Hematopoietic multipotent progenitor cell treated with erythropoietin and hydrocortisone succinate and interleukin-3 and kit ligand, for 4 days (in vitro differentiated cells): Measurements from ENCODE around the gene NCDN.
A peak's percentile ranks its signal among the peaks of the same experiment; 100 is the strongest.

Experiments
- DNase-seq: peaks from one replicate; pipeline ENCODE4 v3.0.0-alpha.2; 2015

NCDN gene

GRCh38 chr1:35557611-35558373 lies at the start of gene NCDN:
Gene NCDN (plus strand): TSS chr1:35557799. CDS start chr1:35558191, 392 bp downstream.
- peak; percentile 99 for DNase-seq

- DNase-seq: no peak
These were observed 49.7 kb upstream of the NCDN start for GRCh38 chr1:35507947-35508346.

- no peak for DNase-seq
These were observed 48.0 kb upstream of the NCDN start for GRCh38 chr1:35509558-35509957.

DNA sequence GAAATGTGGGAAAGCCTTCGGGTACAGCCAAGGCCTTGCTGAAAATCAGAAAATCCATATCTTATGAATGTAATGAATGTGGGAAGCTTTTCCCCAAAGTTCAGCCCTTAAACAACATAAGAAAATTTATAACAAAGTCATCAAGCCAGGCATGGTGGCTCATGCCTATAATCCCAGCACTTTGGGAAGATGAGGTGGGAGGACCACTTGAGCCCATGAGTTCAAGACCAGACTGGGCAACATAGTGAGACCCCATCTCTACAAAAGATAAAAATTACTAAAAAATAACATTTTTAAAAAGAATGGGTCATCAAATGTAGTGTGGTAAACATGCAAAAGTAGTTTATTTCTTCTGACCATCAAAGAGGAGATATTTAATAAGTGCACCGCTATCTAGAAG lies 46.3 kb upstream of the NCDN start:
- DNase-seq: no peak

- no peak for DNase-seq
These were observed 39.4 kb upstream of the NCDN start for GRCh38 chr1:35518183-35518582.

- no peak for DNase-seq
These were observed 38.2 kb upstream of the NCDN start for GRCh38 chr1:35519432-35519831.

- DNase-seq: no peak
These were observed 33.5 kb upstream of the NCDN start for GRCh38 chr1:35524106-35524505.

DNA sequence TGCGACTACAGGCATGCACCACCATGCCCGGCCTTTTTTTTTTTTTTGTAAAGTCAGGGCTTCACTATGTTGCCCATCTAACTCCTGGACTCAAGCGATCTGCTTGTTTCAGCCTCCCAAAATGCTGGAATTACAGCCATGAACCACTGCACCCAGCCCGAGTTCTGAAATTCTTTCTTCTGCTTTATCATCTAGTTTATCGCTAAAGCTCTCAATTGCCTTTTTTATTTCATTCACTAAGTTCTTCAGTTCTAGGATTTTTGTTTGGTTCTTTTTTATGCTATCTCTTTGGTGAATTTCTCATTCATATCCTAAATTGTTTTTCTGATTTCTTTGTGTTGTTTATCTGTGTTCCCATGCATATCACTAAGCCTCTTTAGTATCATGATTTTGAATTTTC lies 27.4 kb upstream of the NCDN start:
- no peak for DNase-seq

DNA sequence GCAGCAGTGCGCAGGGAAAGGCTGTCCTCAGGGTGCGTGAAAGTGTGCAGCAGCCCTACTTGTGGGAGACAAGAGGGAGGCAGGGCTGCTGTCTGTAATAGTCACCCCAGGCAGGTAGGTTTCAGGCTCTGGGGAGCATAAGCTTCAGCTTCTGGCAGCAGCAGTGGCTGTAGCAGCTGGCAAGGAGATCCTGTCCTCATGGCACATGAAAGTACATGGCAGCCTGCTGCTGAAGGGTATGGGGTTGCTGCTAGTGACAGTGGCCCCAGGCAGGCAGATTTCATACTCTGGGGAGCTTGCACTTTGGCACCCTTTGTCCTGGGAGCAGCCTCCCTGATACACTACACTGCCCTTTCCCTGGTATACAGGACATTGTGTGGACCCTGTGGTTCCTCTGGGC lies 26.7 kb upstream of the NCDN start:
- no peak for DNase-seq

GRCh38 chr1:35531368-35531767 lies 26.2 kb upstream of the NCDN start:
- DNase-seq: no peak

DNA sequence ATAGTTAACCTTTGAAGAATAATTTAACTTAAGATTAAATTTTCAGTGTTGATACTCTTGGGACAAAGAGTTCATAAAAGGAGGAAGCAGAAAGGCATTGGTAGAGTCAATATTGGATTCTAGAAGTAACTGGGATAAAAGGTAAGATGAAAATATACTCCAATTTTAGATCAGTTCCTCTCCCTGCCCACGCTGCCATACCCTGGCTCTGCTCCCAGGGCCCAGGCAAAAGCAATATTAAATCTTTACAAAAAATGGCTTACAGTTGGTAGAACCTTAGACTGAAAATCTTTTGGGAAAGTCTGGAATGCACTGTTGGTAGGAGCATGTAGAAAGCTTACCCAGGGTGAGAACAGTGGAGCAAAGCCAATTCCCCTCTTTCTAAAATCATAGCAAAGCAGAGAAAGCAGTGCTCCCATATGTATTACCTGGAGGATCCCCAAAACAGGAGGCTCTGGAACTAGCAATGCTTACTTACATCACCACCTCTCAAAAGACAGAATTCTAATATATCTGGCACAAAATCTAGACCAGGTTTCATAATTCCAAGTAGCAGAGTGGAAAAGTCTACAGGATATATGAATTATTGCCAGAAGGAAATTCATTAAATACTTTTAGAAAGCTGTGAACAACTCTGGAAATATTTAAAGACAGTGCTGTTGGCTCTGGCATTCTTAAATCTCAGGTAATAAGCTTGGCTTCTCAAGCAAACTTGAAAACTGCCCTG lies 24.9 kb upstream of the NCDN start:
- no peak for DNase-seq

GRCh38 chr1:35533586-35533985 lies 24.0 kb upstream of the NCDN start:
- DNase-seq: peak; percentile 53

DNA sequence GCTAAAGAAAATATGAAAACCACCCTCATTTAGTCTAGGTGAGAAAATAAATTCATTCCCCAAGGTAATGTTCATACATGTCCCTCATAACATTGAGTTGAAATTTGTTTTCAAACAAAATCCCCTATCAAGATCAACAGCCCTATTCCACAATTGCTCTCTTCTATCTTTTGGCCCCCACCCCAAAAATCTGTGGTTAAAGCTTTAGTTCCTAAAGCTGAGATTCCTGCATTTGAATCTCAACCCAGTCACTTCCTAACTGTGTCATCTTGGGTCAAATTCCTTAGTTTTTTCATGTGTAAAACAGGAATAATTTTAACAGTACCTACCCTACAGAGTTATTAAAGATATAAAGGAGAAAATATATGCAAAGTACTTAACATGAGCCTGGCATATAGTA lies 22.4 kb upstream of the NCDN start:
- no peak for DNase-seq

DNA sequence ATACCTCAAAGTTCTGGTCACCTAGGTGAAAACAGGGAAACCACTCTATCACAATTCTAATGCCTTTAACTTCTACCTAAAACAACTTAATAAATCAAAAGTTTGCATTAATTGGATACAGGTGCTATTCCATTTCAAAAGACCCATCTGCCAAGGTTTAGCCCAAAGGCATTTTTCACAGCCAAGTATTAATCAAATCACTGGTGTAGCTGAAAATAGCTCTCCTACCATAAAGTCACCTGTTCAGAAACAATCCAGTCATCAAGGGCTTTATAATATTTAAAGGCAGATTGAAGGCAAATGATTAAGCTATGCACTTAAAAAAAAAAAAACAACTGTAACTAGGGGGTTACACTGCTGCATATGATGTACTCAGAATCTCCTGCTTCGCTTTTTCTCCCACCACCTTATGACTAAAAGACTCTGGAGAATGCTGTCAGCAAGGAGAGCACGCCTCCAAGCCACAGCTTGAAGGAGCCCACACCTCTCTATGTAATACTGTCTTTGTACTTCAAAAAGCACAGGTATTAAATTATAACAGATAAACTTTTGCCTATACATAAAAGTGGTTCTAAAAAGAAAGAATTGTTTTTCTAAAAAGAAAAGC lies 20.9 kb upstream of the NCDN start:
- no peak for DNase-seq

GRCh38 chr1:35537806-35538205 lies 19.8 kb upstream of the NCDN start:
- DNase-seq: no peak

GRCh38 chr1:35539073-35539823 lies 18.4 kb upstream of the NCDN start:
- peak; percentile 33 for DNase-seq

DNA sequence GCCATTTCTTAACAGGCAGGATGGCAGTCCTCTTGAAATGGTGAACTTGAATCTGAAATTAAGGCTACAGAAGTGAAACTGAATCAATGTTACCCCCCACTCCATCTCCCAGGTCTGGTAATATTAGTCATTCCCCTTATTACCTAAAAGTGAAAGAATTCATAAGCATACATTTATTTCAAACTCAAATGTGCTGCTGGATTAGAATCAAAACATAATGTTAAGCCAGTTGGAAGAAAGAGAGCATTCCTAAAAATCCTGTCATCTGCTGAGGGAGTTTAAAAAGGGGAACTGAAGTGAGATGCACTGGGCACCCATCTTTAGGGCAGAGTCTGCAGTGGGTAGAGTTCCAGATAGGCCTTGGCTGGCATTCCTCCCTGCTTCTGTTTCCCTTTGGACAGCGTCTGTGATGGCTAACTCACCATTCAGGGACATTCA lies 17.8 kb upstream of the NCDN start:
- DNase-seq: no peak

DNA sequence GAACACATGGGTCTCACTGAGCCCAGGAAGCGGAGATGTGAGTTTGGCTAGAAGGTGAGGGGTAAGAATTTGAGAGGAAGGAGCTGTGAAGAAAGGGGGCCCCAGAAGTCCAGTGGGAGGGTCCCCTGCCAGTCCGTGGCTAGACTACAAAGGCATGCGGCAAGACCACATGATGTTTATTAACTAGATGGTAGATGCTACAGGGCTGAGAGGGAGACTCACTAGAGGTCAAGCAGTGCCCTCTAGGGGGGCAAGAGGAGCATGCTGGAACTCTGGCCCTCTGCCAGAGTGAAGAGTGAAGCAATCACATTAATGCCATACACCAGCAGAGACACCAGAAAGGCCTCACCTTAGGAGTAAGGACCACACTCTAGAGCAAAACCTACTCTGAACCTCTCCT lies 12.6 kb upstream of the NCDN start:
- peak; percentile 93 for DNase-seq

DNA sequence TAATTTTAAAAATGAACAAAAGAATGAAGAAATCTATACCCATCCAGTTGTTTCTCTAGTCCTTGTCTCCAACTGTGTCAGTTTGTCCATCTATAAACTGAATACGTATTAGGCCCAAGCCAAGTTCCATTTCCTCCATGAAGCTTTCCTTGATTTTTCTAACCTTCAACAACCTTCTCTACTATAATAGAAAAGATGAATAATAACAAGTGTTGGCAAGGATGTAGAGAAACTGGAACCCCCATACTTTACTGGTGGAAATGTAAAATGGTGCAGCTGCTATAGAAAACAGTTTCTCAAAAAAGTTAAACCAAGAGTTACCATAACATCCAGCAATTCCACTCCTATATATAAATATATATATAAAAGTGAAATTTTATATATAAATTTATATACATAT lies 11.0 kb upstream of the NCDN start:
- DNase-seq: no peak

DNA sequence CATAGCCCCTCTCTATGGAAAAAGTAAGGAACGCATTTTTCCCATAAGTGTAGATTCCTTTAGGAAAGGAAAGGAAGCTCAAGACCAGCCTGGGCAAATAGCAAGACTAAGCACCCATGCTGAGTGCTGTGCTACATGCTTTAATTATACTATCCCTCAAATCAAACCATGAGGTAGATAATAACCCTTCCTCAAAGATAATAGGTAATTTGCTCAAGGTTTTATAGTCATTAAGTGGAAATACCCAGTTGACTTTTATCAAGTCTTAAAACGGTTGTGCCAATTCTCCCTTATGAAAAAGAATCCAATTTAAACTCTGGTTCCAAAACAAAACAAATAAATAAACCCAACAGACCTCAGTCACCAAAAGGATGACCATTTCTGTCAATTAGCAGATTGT lies 3.7 kb upstream of the NCDN start:
- no peak for DNase-seq

DNA sequence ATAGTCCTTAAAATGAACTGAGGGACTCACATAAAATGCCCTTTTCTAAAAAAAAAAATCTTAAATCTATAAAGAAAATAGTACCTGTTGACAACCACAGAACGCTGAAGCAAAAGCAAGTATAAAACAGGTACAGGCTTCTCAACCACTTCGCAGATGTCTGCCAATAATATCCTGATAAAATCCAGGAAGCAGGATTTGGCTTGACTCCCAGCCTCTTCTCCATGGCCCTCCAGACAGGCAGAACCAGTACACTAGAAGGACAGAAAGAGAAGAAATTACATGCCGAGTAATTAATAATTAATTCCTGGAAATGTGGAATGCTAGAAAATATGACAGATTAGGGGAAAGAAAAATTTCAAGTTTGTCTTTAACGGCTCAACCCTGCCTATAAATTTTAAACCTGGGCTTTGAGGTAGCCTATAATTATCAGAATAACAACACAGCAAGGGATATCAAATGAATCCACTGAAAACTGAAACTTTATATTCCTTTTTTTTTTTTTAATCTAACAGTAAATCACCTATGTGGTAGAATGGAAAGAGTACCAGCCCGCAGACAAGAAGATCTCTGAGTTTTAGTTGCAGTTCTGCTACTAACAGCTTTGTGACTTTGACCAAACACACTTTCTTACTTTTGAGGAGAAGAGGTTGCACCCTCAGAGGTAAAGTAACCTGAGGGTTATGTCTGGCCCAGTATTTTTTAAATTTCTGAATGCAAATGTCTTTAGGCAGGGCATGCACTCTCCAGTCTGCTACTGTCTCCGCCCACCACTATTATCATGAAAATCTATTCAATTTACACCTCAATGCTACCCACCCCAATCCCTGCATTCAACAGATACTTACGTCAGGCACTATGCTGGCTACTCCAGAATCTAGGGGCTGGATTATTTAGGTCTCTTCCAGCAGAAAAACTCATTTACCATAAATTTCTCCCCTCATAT lies 3.1 kb upstream of the NCDN start:
- DNase-seq: no peak

DNA sequence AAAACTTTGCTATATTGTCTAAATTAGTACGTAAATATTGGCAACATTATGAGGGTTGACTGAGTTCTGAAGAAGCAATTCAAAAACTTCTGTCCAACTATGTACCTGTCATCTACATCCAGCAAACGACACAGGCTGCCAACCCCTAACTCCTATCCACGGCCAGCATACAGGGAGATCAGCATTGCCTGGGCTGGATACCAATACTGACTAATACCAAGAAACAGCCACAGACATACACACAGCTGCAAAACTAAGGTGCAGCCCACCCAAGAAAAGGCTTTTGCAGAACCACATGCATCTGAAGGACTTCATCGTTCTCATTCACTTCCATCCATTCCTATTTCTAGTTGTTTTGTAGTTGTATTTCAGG lies 2.4 kb upstream of the NCDN start:
- DNase-seq: no peak
